Loucy (cell line): ENCODE results near the gene C17orf50.

Source experiments
- H2AFZ ChIP-seq: fragments of 200-600 bp; sonication (generic); 2 replicates; pipeline ENCODE4 v1.6.0; 2016; ENCODE audit warnings: antibody characterized with exemption, mild to moderate bottlenecking, low read length, moderate library complexity
- H3F3A ChIP-seq: fragments of 200-600 bp; 2 replicates; pipeline ENCODE4 v1.6.0; 2016; ENCODE audit warnings: antibody characterized with exemption, low read depth, mild to moderate bottlenecking
- H3K27me3 ChIP-seq: fragments of 200-600 bp; sonication (generic); 2 replicates; pipeline ENCODE4 v1.6.1; 2014; ENCODE audit warnings: low read length, mild to moderate bottlenecking; ENCODE audit not compliant: insufficient read depth, poor library complexity, severe bottlenecking
- H3K36me3 ChIP-seq: fragments of 200-600 bp; sonication (generic); 2 replicates; pipeline ENCODE4 v1.6.1; 2016; ENCODE audit warnings: low read length; ENCODE audit not compliant: insufficient read depth
- H3K4me1 ChIP-seq: fragments of 200-600 bp; sonication (generic); 2 replicates; pipeline ENCODE4 v1.5.1; 2014; ENCODE audit warnings: low read length, mild to moderate bottlenecking; ENCODE audit not compliant: insufficient read depth, poor library complexity, severe bottlenecking
- H3K4me2 ChIP-seq: fragments of 200-600 bp; sonication (generic); 2 replicates; pipeline ENCODE4 v1.6.0; 2014; ENCODE audit warnings: antibody characterized with exemption, low read length, low read depth, mild to moderate bottlenecking; ENCODE audit not compliant: poor library complexity, severe bottlenecking
- H3K4me3 ChIP-seq: fragments of 200-600 bp; sonication (generic); 2 replicates; pipeline ENCODE4 v1.5.1; 2014; ENCODE audit warnings: low read length, mild to moderate bottlenecking, mixed read lengths; ENCODE audit not compliant: poor library complexity, severe bottlenecking
- H3K79me2 ChIP-seq: fragments of 200-600 bp; sonication (generic); 2 replicates; pipeline ENCODE4 v1.6.1; 2014; ENCODE audit warnings: low read length; ENCODE audit not compliant: insufficient read depth
- H3K9ac ChIP-seq: fragments of 200-600 bp; sonication (generic); 2 replicates; pipeline ENCODE4 v1.6.0; 2014; ENCODE audit warnings: mild to moderate bottlenecking, low read depth, low read length, moderate library complexity; ENCODE audit not compliant: poor library complexity, severe bottlenecking
- H3K9me2 ChIP-seq: fragments of 200-600 bp; sonication (generic); replicated peaks from 2 replicates; pipeline ENCODE4 v1.6.1; 2016; ENCODE audit warnings: low read depth, low read length, mixed read lengths
- H3K9me3 ChIP-seq: fragments of 200-600 bp; sonication (generic); 2 replicates; pipeline ENCODE4 v1.6.1; 2014; ENCODE audit warnings: mild to moderate bottlenecking, antibody characterized with exemption, low read length, low read depth; ENCODE audit not compliant: insufficient read depth
- H4K20me1 ChIP-seq: fragments of 200-600 bp; sonication (generic); 2 replicates; pipeline ENCODE4 v1.6.0; 2014; ENCODE audit warnings: antibody characterized with exemption, low read length, mild to moderate bottlenecking; ENCODE audit not compliant: insufficient read depth, poor library complexity, severe bottlenecking
- EZH2phosphoT487 ChIP-seq: fragments of 200-600 bp; IDR thresholded peaks from 2 replicates; pipeline ENCODE4 v1.6.1; 2018; ENCODE audit warnings: antibody characterized with exemption, mild to moderate bottlenecking, moderate library complexity, borderline replicate concordance
- TF ChIP-seq, protein P1 (sequence below): fragments of 200-600 bp; sonication (generic); conservative IDR thresholded peaks from 2 replicates; pipeline ENCODE4 v1.5.1; 2014; ENCODE audit warnings: mild to moderate bottlenecking, antibody characterized with exemption, low read length

Gene C17orf50

DNA sequence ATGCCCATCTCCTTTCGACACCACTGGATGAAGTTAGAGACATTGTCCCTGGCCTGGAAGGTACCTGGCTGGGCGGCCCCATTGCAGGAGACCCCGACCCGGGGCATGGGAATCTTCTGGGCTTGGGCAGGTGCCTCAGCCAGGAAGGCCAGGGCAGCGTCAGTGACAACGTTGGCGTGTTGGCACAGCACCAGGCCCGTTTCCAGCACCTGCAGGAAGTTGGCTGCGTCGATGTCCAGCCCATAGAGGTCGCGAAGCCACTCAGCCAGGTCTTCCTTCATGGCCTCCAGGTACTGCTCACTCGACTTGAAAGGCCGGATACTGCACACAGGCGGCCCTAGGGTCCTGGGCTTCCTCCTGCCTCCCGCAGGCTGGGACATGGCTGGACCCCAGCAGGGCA lies 8.2 kb upstream of the C17orf50 start:
- TF ChIP-seq EZH2phosphoT487: no peak
- TF ChIP-seq, protein P1, sequence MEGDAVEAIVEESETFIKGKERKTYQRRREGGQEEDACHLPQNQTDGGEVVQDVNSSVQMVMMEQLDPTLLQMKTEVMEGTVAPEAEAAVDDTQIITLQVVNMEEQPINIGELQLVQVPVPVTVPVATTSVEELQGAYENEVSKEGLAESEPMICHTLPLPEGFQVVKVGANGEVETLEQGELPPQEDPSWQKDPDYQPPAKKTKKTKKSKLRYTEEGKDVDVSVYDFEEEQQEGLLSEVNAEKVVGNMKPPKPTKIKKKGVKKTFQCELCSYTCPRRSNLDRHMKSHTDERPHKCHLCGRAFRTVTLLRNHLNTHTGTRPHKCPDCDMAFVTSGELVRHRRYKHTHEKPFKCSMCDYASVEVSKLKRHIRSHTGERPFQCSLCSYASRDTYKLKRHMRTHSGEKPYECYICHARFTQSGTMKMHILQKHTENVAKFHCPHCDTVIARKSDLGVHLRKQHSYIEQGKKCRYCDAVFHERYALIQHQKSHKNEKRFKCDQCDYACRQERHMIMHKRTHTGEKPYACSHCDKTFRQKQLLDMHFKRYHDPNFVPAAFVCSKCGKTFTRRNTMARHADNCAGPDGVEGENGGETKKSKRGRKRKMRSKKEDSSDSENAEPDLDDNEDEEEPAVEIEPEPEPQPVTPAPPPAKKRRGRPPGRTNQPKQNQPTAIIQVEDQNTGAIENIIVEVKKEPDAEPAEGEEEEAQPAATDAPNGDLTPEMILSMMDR: no peak

DNA sequence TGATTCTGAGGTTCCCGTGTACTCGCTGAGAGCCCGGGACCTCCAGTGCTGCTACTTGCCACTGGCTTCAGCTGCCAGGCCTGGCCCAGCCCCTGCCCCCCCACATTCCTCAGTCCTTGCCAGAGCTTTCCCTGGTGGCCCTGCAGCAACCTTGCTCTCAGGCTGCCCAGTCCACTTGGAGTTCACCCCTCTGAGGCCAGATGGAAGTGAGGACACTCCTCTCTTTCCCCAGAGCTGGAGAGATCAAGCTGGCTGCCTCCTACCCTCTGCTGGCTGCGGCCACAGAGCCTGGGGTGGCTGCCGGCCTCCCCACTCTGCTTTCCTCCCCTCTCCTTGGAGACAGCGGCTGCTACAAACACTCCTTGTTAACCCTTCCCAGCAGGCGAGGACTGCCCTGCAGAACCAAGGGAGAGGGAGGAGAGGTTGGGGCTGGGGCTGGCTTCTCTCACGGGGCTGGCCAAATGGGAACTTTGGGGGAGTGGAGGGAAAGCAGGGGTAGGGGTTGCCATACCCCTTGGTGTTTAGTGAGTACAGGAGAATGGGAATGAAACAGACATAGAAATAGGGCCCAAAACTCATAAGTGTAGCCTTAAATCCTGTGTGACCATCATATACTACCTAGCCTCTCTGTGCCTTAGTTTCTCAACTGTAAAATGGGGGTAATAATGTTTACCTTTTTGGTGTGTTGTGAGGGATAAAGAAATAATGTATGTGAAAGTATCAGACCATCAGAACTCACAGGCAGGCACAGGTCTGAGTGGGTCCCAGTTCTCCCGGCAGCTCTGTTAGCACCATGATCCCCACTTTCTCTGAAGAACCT lies 7.5 kb upstream of the C17orf50 start, which contains the start of gene GAS2L2:
GAS2L2 (minus strand) TSS at position 295 of the 820 bp plus-strand sequence. CDS start 389 bp downstream, outside the sequence.
- Histone ChIP-seq H3K36me3 (no peaks in the 10 kb centered on the region), H3K4me1 (peaks cover 3% of the 10 kb centered on the region), H3K27me3 (no peaks in the 10 kb centered on the region), H3F3A (no peaks in the 10 kb centered on the region), H3K4me3 (no peak within 1 kb of the TSS), H3K9me2 (no peaks in the 10 kb centered on the region), H3K9ac (no peak within 1 kb of the TSS), H3K79me2 (no peaks in the 10 kb centered on the region), H2AFZ (no peak within 1 kb of the TSS), H3K4me2 (no peak within 1 kb of the TSS), H3K9me3 (no peaks in the 10 kb centered on the region), H4K20me1 (no peaks in the 10 kb centered on the region)
- TF ChIP-seq, protein P1: no peak
- no peak for TF ChIP-seq EZH2phosphoT487

More for the DNA sequence above, 8.2 kb upstream of the C17orf50 start:
- Histone ChIP-seq H3K36me3 (no peaks in the 10 kb centered on the region), H3K9me3 (no peaks in the 10 kb centered on the region), H3K79me2 (no peaks in the 10 kb centered on the region), H3F3A (no peaks in the 10 kb centered on the region), H4K20me1 (no peaks in the 10 kb centered on the region), H3K4me1 (peaks cover 3% of the 10 kb centered on the region), H3K27me3 (no peaks in the 10 kb centered on the region), H3K9ac (no peak overlapping the region), H3K4me2 (no peak overlapping the region), H3K9me2 (no peaks in the 10 kb centered on the region), H2AFZ (no peak overlapping the region), H3K4me3 (no peak overlapping the region)

DNA sequence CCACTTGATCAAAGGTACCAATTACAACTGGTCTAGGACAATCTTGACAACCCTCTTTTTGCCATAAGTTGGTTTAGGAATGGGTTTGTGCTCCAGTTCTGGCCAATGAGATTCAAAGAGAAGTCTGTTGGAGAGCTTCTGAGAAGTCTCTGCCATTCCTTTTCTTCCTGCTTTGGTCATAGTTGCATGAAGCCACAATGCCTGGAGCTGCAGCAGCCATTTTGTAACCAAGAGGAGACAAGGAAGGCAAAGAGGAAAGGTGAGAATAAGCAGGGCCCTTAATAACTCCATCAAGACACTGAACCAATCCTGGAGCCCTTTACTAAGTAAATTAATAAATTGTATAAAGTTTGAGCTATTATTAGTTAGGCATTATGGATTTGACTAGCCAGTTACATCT lies 3.4 kb upstream of the C17orf50 start:
- Histone ChIP-seq H3K36me3 (no peaks in the 10 kb centered on the region), H3K4me2 (no peak overlapping the region), H2AFZ (no peak overlapping the region), H3F3A (no peaks in the 10 kb centered on the region), H3K4me3 (no peak overlapping the region), H3K9ac (no peak overlapping the region), H3K79me2 (no peaks in the 10 kb centered on the region), H3K9me2 (no peaks in the 10 kb centered on the region), H3K4me1 (no peaks in the 10 kb centered on the region), H3K27me3 (no peaks in the 10 kb centered on the region), H4K20me1 (no peaks in the 10 kb centered on the region), H3K9me3 (no peaks in the 10 kb centered on the region)
- TF ChIP-seq EZH2phosphoT487: no peak
- TF ChIP-seq, protein P1: no peak
